CD4-positive, alpha-beta T cell treated with Interleukin-21 for 1 hour (primary cell): ENCODE measurements around the gene CLEC18B.
"Not testable (repeated sequence)": the region's sequence is repeated elsewhere in the genome, so short reads cannot be mapped to it uniquely, and the experiment has no call there.

Experiments
- DNase-seq: peaks from one replicate; pipeline ENCODE4 v3.0.0-alpha.2; 2020

Gene CLEC18B

DNA sequence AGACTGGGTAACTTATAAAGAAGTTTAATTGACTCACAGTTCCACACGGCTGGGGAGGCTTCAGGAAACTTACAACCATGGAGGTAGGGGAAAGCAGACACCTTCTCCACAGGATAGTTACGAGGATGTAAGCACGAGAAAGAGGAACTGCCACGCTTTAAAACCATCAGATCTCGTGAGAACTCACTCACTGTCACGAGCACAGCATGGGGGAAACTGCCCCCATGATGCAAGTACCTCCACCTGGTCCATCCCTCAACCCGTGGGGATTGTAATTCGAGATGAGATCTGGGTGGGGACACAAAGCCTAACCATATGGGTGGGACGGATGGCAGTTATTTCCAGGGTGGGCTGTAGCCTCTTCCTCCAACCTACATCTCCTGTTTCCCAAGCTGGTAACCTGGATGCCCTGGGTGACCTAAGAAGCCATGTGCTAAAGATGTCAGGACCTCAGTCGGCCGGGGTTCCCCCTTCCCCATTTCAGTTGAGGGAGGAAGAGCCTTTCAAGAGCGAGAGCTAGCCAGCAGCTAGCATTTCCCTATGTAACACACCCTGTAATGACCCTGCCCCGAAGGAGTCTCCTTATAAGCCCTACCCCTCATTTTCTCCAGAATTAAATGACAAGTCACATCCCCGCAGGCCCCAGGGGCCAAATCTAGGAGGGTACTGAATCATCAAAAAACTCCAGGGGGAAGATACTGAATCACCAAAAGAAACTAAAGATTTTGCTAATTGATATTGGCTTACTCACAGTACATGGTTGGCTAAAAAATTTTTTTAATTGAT is 16.9 kb downstream of the CLEC18B start:
- not testable (repeated sequence) for DNase-seq

DNA sequence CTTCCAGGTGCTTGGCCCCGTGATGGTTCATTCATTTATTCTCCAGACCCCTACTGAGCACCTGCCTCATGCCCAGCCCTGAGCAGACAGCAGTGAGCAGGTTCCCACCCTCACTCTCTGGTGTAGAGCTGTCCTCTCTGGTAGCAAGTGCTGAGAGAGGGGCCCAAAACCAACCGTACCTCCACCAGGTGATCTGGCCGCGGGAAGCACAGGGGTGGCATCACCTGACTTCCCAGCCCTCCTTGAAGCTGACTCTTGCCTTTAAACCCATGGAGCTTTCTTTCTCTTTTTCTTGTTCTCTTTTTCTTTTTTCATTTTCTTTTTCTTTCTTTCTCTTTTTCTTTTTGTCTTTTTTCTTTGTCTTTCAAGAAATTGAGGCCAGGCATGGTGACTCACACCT is 21.0 kb downstream of the CLEC18B start:
- DNase-seq = not testable (repeated sequence)

DNA sequence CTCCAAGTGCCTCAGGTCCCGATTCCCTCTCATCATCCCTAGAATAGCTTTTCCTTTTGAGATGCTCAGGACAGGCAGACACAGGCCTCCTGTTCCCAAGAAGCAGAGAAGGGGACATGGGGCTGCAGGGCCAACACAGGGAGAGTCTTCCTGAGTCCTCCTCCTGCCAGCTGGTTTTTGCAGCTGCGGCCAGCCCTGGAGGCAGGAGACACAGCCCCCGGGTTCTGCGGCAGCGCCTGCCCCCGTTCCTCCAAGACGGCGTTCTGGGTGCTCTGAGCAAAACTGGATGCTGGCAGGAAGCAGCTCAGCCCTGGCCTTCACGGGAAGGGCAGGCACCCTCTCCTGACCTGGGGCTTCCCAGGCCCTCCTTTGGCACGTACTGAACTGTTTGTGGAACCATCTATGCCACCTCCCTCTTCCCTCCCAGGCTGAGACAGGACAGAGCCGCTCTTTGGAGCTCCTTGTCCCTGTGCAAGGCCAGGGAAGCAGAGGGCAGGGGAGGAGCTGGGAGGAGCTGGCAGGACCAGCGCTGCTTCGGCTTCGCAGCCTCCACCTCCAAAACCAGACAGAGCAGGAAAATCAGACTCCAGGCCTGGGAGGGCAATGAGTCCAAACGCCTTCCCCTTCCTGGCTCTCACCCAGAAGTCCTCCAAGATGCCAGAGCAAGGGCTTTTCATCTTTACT is 22.9 kb downstream of the CLEC18B start:
- not testable (repeated sequence) for DNase-seq

DNA sequence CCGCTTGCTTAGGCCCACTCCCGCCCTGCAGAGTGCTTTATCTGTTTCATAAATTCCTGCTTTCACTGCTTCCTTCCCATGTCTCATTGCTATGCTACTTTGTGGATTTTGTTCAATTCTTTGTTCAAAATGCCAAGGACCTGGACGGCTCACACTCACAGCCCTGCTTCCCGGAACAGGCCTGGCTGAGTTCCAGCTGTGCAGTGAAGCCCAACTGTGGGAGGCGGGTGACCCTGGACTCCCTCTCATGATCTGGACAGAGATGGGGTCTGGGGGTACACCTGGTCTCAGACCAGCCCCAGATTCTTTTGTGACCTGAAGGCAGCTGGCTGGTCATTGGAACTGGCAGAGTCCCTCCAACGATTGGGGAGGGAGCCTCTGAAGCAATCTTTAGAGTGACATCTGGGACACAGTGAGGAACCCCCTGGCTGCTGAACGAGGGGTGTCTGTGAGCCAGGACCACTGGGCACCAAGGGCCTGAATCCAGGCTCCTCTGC is 24.7 kb downstream of the CLEC18B start:
- DNase-seq = not testable (repeated sequence)

DNA sequence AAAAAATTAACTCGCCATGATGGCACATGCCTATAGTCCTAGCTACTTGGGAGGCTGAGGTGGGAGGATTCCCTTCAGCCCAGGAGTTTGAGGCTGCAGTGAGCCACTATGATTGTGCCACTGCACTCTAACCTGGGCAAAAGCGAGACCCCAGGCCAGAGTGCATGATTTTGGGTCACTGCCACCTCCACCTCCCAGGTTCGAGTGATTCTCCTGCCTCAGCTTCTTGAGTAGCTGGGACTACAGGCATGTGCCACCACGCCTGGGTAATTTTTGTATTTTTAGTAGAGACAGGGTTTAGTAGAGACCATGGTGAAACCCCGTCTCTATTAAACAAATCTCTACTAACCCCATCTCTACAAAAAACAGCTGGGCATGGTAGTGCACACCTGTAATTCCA is 26.7 kb downstream of the CLEC18B start:
- not testable (repeated sequence) for DNase-seq

DNA sequence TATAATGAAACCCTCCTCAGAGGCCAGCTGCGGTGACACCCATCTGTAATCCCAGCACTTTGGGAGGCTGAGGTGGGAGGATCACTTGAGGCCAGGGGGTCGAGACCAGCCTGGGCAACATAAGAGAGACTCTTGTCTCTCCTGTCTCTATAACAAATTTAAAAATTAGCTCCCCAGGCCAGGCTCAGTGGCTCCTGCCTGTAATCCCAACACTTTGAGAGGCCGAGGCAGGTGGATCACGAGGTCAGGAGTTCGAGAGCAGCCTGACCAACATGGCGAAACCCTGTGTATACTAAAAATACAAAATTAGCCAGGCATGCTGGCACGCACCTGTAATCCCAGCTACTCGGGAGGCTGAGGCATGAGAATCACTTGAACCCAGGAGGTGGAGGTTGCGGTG is 27.1 kb downstream of the CLEC18B start:
- not testable (repeated sequence) for DNase-seq

DNA sequence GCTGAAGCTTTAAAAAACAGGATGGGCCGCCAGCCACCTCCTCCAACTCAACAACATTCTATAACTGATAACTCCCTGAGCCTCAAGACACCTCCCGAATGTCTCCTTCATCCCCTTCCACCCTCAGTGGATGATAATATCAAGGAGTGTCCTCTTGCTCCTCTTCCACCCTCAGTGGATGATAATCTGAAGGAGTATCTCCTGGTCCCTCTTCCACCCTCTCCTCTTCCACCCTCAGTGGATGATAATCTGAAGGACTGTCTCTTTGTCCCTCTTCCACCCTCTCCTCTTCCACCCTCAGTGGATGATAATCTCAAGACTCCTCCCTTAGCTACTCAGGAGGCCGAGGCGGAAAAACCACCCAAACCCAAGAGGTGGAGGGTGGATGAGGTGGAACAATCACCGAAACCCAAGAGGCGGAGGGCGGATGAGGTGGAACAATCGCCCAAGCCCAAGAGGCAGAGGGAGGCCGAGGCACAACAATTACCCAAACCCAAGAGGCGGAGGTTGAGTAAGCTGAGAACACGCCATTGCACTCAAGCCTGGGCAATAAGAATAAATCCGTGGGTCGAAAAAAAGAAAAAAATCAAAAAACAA is 29.7 kb downstream of the CLEC18B start:
- not testable (repeated sequence) for DNase-seq

DNA sequence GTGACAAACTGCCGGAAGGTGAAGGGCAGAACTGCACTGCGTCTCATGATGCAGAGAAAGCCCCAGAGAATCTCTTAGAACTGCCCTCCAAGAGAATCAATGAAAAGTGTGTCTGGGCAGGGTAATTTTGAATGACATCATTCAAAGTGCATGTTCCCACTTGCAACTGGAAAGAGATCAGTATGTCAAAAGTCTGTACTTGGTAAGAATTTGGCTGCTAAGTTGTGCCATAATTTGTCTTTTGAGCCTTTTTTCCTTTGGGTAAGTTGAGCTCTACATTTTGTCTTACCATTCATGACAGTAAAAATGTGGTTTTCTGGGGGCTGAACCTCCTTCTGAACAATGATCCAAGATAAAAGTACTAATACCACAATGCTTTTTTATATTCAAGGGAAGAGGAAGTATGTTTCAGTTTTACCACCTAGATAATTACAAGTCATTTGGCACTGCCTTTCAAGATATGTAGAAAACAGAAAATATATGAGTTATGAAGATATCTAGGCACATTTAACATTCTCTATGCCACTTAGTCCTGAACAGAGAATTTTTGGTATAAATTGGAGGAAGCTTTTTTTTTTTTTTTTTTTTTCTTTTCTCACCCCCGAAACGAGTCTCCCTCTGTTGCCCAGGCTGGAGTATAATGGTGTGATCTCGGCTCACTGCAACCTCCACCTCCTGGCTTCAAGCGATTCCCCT is 38.8 kb downstream of the CLEC18B start:
- not testable (repeated sequence) for DNase-seq

DNA sequence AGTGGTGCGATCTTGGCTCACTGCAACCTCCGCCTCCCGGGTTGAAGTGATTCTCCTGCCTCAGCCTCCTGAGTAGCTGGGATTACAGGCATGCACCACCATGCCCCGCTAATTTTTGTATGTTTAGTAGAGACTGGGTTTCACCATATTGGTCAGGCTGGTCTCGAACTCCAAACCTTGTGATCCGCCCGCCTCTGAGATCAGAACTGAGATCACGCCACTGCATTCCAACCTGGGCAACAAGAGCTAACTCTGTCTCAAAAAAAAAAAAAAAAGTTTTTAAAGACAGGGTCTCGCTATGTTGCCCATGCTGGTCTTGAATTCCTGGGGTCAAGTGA is 47.5 kb downstream of the CLEC18B start:
- not testable (repeated sequence) for DNase-seq

DNA sequence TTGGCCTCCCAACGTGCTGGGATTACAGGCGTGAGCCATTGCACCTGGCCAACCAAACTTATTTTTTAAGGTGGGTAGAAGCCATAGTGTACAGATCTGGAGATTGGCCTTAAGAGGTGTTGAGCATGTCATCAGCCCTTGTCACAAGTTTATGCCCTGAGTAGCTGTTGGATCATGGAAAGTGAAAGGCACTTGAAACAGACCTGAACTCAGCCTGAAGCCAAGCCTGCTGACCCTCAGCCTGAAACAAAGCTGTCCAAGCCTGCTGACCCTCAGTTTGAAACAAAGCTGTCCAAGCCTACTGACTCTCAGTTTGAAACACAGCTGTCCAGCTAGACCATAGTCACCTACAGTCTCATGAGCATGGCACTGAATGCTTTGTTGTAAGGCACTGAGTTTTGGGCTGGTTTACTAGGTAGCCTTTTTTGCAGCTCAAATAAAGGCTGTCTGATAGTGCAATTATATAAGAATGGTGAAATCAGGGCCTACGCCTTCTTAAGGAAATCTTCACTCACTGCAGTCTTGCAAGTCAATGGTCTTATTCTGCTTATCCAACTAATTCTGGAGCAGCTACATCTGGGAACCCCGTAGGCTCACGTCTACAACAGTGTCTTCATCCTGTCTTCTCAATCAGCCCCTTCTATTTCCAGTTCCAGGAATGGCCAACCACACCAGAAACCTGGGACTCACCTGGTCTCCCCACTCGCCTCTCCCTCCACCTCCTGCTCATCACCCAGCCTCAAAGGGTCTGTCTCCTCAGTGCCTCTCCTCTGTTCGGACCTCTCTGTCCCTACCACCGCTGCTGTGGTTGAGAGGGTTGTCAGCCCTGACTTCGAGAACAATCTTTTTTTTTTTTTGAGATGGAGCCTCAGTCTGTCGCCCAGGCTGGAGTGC is 48.1 kb downstream of the CLEC18B start:
- DNase-seq = no peak

DNA sequence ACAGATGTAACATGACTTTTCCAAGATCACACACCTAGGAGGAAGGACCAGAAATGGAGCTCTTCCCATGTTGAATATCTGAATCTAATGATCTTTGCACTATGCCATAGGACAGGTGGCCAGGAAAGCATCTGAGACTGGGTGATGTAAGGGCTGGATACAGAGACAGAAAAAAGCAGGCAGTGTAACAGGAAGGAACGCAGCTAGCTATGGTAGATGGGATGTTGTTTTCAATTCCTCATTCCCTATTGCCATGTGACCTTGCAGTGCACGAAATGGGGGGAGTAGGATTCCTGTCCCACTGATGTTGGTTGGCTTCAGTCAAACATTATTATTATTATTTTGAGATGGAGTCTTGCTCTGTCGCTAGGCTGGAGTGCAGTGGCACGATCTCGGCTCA is 48.9 kb downstream of the CLEC18B start:
- no peak for DNase-seq

DNA sequence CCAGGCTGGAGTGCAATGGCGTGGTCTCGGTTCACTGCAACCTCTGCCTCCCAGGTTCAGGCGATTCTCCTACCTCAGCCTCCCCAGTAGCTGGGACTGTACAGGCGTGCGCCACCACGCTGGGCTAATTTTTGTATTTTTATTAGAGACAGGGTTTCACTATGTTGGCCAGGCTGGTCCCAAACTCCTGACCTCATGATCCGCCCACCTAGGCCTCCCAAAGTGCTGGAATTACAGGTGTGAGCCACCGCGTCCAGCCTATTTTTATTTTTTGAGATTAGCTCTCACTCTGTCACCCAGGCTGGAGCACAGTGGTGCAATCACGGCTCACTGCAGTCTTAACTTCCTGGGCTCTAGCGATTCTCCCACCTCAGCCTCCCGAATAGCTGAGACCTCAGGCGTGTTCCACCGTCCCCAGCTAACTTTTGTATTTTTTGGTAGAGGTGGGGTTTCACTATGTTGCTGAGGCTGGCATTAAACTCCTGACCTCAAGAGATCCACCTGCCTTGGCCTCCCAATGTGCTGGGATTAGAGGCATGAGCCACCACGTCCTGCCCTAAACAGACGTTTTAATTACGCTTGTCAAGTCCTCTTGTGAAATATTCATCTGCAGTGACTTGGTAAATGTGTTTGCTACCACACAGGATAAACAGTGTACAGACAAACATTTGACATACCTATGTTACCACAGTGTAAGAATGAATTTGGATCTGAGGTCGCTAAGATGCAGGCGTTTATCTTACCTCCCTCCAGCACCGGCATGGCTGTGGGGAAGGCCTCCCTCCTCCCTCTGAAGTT is 50.7 kb downstream of the CLEC18B start:
- DNase-seq = not testable (repeated sequence)

DNA sequence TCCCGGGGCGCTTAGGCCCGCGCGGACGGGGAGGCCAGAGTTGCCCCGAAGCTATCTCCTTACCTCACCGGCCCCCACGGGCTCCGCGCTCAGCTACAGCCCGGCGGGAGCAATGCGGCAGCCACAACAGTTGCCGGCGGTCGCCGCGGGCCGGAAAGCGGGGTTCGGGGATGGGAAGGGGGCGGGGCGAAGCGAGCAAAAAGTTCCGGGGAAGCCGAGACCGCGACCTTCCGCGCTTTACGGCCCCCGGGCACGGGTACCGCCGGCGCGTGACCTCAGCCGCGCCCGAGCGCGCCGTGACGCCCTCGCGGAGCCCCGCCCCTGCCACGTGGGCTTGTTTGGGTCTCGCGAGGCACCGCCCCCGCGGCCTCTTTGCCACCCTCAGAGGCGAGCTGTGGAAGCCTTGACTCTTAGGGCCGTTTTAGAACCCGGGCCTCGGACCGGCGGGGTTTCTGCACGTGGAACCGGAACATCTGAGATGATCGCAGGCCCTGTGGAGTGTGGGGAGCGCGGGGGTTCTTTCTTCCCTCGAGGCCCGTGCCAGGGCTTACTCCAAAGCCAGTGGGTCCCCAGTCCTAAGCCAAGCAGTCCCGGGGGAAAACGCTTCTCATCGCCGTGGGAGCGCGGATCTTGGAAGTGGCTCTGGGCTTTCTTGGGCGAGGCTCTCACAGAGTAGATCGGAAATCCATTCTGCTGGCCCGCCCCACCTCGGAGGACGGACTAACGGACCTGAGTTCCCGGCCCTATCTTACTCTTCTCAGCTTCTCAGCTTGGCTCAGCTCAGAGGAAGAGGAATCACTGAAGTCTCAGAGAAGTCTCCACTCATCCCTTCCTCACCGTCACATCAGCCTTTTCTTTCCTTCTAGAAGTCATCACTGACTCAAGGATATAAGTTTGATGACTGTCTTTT is 53.0 kb downstream of the CLEC18B start:
- peak; percentile 100 for DNase-seq

DNA sequence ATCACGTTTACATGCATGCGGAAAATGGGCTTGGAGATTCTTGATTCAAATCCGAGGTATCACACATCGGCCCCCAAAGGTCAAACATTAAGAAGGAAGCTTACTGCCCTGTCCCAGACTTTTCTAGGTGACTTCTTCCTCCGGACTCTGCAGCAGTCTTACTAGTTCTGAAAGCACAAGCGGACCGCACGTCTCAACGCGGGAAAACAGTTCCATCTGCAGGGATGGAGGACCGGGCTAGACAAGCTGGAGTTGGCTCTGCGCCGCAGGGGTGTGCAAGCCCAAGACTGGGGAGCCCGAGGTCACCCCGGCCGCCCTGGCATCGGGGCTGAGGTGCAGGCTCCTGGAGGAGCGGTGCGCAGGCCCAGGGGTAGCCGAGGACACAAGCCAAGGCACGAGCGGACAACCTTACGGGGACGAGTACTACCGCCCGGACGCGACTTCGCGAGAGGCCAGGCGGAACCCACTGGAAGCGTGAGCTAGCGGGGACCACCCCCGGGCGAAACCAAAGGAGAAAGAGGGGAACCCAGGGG is 53.7 kb downstream of the CLEC18B start:
- peak; percentile 21 for DNase-seq

DNA sequence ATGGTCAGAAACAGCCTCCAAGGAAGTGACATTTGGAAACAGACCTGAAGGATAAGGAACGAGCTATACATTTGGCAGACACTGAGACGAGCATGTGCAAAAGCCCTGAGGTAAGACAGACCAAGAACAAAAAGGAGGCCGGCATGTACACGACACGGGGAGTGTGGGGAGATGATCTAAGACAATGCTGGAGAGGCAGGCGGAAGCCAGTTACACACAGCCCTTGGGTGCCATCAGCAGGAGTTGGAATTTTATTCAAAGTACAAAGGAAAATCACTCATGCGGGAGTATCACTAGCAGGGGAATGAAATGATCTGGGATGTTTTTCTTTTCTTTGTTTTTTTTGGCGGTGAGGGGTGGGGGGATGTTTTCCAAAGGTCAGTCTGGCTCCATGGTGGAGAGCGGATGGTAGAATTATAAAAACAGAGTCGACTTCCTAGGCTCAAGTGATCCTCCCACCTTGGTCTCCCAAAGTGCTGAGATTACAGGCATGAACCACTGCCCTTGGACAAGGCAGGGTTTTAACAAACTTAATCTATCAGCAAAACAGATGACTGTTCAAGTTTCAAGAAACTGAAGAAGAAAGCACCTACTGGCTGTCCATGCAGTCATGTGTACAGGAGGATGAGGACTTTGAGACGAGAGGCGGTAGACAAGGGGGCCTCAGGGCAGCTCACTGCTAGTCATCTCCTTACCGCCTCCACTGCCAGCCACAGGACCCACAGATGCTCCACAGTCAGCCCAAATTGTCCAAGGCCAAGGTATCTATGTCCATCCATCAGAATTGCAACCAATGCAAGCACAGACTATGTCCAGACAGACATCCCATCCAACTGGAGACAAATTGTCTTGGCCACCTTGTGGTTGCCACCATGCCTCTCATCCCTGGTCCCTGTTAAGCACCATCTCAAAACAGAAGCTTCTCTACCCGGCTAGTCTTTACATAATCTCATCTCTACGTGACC is 59.4 kb downstream of the CLEC18B start:
- DNase-seq = not testable (repeated sequence)
